ENCODE measurements around the gene GRM4.

The GRM4 gene

GRCh38 chr6:34041385-34041784, 104.5 kb downstream of the GRM4 start:
- no peak for DNase-seq

DNA sequence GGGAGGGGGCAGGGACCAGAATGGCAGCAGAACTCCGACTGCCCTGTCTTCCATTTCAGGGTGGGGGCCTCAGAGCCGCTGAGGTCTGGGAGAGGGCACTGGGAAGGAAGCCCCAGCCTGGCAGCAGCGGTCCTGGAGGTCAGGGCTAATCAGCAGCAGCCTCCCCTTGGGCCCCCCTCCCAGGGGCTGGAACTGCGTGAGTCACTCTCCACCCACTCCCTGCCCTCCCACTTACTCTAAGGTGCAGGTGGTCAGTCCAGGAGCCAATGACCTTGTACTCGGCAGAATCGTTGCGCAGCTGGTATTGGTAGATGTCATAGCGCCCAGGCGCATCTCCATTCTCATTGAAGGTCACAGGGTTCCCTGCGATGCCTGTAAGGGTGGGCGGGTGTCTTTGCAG, 105.9 kb downstream of the GRM4 start:
- no peak for DNase-seq

- no peak for DNase-seq
Measured at GRCh38 chr6:34037151-34037550, 108.7 kb downstream of the GRM4 start.

- no peak for DNase-seq
Measured at GRCh38 chr6:34036357-34037069, 109.4 kb downstream of the GRM4 start.

GRCh38 chr6:34035704-34036356, 110.1 kb downstream of the GRM4 start:
- DNase-seq = no peak

GRCh38 chr6:34035161-34035560, 110.7 kb downstream of the GRM4 start:
- DNase-seq = no peak

DNA sequence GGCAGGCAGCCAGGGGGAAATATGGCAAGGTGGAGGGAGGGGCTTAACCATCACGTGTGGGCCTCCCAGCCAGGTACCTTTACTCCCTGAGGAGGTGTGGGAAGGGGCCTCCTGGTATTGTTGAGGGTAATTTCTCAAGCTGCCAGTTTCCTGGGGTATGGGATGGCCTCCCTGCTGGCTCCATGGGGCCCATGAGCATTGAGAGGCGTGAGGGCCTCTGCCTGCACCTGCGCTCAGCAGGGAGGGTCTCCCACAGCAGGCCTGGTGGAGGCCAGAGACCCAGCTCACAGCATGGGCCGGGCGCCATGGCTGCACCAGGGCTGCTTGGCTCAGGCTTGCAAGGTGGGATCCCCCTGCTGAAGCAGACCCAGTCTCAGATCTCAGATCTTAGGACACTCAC, 113.0 kb downstream of the GRM4 start:
- no peak for DNase-seq

- DNase-seq = no peak
Measured at GRCh38 chr6:34031625-34032383, 114.1 kb downstream of the GRM4 start.

- DNase-seq = no peak
Measured at GRCh38 chr6:34030831-34031624, 114.9 kb downstream of the GRM4 start.

- no peak for DNase-seq
Measured at GRCh38 chr6:34029489-34030280, 116.2 kb downstream of the GRM4 start.

GRCh38 chr6:34028691-34029360, 117.1 kb downstream of the GRM4 start:
- no peak for DNase-seq

DNA sequence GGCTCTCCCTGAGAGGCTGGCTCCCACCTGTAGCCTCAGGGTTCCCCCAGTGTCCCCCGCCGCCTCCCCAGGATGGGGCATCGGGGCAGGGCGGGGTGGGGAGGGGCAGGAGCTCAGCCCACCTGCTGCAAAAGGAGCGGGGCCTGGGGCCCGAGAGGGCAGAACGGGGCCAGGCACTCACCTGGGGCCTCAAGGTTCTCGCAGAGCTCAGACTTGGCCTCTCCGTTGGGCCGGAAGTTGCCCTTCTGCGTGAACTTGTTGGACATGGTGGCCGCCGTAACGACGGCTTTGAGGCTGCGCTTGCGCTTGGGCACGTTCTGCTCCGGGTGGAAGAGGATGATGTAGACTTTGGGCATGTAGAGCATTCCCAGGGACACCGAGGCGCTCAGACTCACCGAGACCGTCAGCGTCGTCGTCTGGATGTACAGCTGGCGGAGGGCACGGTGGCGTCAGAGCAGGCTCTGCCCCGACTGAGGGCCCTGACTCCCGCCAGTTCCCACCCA, 117.9 kb downstream of the GRM4 start:
- DNase-seq = no peak

- no peak for DNase-seq
Measured at GRCh38 chr6:34027445-34027936, 118.4 kb downstream of the GRM4 start.

DNA sequence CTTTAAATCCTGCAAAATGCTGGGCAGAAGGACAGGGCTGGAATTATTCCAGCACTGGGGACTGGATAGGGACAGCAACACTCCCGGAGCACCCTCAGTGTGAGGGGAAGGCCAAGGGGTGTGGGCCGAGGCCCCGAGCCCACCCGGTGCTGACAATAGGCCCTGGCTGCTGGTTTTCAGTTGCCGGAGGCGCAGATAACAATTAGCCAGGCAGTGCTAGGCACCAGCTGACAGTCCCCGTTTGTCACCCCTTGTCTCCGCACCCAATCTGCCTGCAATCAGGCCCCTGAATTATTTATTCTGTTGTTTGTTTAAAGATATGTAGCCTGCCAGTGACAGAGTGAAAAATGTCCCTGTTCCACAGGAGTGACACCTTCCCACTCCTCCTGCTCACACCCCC, 120.0 kb downstream of the GRM4 start:
- DNase-seq = no peak

GRCh38 chr6:34025112-34025807, 120.6 kb downstream of the GRM4 start:
- DNase-seq = no peak

DNA sequence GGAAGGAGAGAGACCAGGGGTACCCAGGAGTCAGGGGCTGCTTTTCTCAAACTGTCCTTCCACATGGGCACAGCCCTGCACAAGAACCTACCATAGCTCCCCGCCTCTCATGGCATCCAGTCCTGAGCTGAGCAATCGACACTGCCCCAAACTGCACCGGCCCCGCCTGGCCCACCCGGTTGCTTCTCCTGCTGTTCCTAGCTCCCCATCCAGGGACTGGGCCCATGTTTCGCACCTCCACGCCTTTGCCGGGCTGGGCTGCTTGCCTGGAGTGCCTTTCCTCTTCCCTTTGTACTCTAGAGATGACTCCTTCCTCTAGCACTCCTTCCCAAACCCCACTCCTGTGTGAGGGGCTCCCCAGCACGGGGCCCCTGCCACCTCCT, 123.0 kb downstream of the GRM4 start:
- DNase-seq = no peak

GRCh38 chr6:34022250-34022872, 123.5 kb downstream of the GRM4 start:
- DNase-seq = no peak

GRCh38 chr6:34021554-34022190, 124.2 kb downstream of the GRM4 start:
- DNase-seq = no peak

- DNase-seq = no peak
Measured at GRCh38 chr6:34020807-34021553, 124.9 kb downstream of the GRM4 start.
